Upper lobe of left lung (tissue), 4 donors: ENCODE data around the gene RASSF3.

Experiments used
- POLR2A ChIP-seq, 4 donors: fragments of 450-650 bp; IDR thresholded peaks; one replicate each; pipeline ENCODE4 v1.5.1; 2016 to 2017; ENCODE audit warnings: antibody characterized with exemption in 4 of 4, mild to moderate bottlenecking in 2 of 4
- TF ChIP-seq, protein P1 (sequence below), 6 experiments: fragments of 450-650 bp in 4 of 6; fragments of 200-600 bp in 2 of 6; sonication (generic) in 2 of 6; IDR thresholded peaks; one replicate each; pipeline ENCODE4 v1.5.1; 2016 to 2019; ENCODE audit warnings: antibody characterized with exemption in 6 of 6

DNA sequence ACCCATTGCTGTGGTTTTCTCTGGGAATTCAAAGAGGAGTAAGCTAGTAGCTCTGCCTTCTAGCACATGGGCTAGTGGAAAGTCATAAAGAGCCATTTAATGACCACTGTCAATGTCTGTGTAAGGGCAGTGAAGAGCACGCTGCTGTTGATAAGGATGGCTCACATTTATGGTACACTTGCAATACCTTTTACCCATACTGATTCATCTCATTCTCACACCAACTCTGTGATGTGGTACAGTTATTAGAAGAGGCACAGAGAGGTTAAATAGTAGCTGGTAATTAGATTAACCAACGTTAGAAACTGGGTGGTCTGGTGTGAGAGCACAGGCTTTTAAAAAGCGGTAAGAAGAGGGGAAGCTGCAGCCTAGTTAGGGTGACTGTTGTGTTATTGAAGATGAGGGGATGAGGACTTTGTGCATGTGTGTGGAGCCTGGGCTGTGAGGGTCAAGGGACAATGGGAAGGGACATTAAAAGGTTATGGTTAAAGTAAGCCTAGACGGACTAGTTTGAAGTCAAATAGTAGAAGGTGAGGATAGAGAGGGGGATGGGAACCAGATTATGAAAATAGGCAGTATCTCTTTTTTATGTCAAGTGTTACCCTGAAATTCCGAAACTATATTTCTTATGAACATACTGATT, 25.2 kb downstream of the RASSF3 start:
- no peak for TF ChIP-seq POLR2A (IDR thresholded peaks at IDR 0.05)
- TF ChIP-seq, protein P1, sequence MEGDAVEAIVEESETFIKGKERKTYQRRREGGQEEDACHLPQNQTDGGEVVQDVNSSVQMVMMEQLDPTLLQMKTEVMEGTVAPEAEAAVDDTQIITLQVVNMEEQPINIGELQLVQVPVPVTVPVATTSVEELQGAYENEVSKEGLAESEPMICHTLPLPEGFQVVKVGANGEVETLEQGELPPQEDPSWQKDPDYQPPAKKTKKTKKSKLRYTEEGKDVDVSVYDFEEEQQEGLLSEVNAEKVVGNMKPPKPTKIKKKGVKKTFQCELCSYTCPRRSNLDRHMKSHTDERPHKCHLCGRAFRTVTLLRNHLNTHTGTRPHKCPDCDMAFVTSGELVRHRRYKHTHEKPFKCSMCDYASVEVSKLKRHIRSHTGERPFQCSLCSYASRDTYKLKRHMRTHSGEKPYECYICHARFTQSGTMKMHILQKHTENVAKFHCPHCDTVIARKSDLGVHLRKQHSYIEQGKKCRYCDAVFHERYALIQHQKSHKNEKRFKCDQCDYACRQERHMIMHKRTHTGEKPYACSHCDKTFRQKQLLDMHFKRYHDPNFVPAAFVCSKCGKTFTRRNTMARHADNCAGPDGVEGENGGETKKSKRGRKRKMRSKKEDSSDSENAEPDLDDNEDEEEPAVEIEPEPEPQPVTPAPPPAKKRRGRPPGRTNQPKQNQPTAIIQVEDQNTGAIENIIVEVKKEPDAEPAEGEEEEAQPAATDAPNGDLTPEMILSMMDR (IDR thresholded peaks at IDR 0.05), result no peak
